ENCODE data around the gene RSKR. TPM values are rescaled to one million over a fixed set of nuclear protein-coding genes. Genes with fewer than 3 reads are reported as not detected.

Gene RSKR
- total RNA-seq, 1 donor from 2014 or later = 26.5 TPM

- H3K27ac ChIP-seq = no peak overlapping the region
- no peak overlapping the region for H3K4me3 ChIP-seq
- H3K9me3 Mint-ChIP-seq = no peaks in the 10 kb centered on the region
- H2AFZ ChIP-seq (replicated peaks) = no peak overlapping the region
- peak overlapping the region; percentile 33 for H3K4me2 ChIP-seq
- peaks cover 24% of the 10 kb centered on the region for H3K4me1 Mint-ChIP-seq
- H3K27me3 Mint-ChIP-seq (ENCODE audit: insufficient read depth, low read depth) = peaks cover 13% of the 10 kb centered on the region
- H3K4me1 ChIP-seq = no peaks in the 10 kb centered on the region
- H3F3A ChIP-seq (ENCODE audit: low read depth) = peaks cover 37% of the 10 kb centered on the region
- no peaks in the 10 kb centered on the region for H3K9me3 ChIP-seq (ENCODE audit: low read depth)
- no peaks in the 10 kb centered on the region for H3K36me3 ChIP-seq
- peaks cover 22% of the 10 kb centered on the region for H4K20me1 ChIP-seq (ENCODE audit: low read depth)
- no peak overlapping the region for H3K27ac Mint-ChIP-seq
- peaks cover 18% of the 10 kb centered on the region for H3K36me3 Mint-ChIP-seq
- no peak overlapping the region for H3K9ac ChIP-seq
- TF ChIP-seq, protein P1, sequence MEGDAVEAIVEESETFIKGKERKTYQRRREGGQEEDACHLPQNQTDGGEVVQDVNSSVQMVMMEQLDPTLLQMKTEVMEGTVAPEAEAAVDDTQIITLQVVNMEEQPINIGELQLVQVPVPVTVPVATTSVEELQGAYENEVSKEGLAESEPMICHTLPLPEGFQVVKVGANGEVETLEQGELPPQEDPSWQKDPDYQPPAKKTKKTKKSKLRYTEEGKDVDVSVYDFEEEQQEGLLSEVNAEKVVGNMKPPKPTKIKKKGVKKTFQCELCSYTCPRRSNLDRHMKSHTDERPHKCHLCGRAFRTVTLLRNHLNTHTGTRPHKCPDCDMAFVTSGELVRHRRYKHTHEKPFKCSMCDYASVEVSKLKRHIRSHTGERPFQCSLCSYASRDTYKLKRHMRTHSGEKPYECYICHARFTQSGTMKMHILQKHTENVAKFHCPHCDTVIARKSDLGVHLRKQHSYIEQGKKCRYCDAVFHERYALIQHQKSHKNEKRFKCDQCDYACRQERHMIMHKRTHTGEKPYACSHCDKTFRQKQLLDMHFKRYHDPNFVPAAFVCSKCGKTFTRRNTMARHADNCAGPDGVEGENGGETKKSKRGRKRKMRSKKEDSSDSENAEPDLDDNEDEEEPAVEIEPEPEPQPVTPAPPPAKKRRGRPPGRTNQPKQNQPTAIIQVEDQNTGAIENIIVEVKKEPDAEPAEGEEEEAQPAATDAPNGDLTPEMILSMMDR (IDR thresholded peaks at IDR 0.05) = peak; percentile 7
- TF ChIP-seq EZH2 (IDR thresholded peaks at IDR 0.05) (no peak), EZH2phosphoT487 (IDR thresholded peaks at IDR 0.05) (no peak)
- peak; percentile 17 for DNase-seq (ENCODE audit: low spot score)
- peaks cover 9% of the 10 kb centered on the region for H3K79me2 ChIP-seq (ENCODE audit: low read depth)
- no peak overlapping the region for H3K4me3 Mint-ChIP-seq
- peaks cover 28% of the 10 kb centered on the region for H3K27me3 ChIP-seq
Observed at GRCh38 chr17:28575126-28575795, 38.7 kb downstream of the RSKR start.

GRCh38 chr17:28574526-28574925, 39.5 kb downstream of the RSKR start:
- Mint-ChIP-seq H3K36me3 (peaks cover 13% of the 10 kb centered on the region), H3K4me3 (no peak overlapping the region), H3K4me1 (peaks cover 30% of the 10 kb centered on the region)

GRCh38 chr17:28573966-28574480, 40.0 kb downstream of the RSKR start:
- Mint-ChIP-seq H3K4me1 (peaks cover 32% of the 10 kb centered on the region), H3K36me3 (peaks cover 8% of the 10 kb centered on the region), H3K27ac (no peak overlapping the region), H3K27me3 (ENCODE audit: insufficient read depth, low read depth) (peaks cover 13% of the 10 kb centered on the region), H3K9me3 (no peaks in the 10 kb centered on the region), H3K4me3 (no peak overlapping the region)
- H3K4me2 ChIP-seq = no peak overlapping the region
- H4K20me1 ChIP-seq (ENCODE audit: low read depth) = peaks cover 28% of the 10 kb centered on the region
- peaks cover 7% of the 10 kb centered on the region for H3K4me1 ChIP-seq
- H3K4me3 ChIP-seq = no peak overlapping the region
- TF ChIP-seq EZH2phosphoT487 (IDR thresholded peaks at IDR 0.05) (no peak), EZH2 (IDR thresholded peaks at IDR 0.05) (no peak)
- TF ChIP-seq, protein P1 (IDR thresholded peaks at IDR 0.05) = no peak
- H3F3A ChIP-seq (ENCODE audit: low read depth) = peaks cover 29% of the 10 kb centered on the region
- H3K27ac ChIP-seq = no peak overlapping the region
- no peak overlapping the region for H2AFZ ChIP-seq (replicated peaks)
- peaks cover 18% of the 10 kb centered on the region for H3K79me2 ChIP-seq (ENCODE audit: low read depth)
- no peaks in the 10 kb centered on the region for H3K36me3 ChIP-seq
- H3K27me3 ChIP-seq = peaks cover 28% of the 10 kb centered on the region
- no peaks in the 10 kb centered on the region for H3K9me3 ChIP-seq (ENCODE audit: low read depth)
- H3K9ac ChIP-seq = no peak overlapping the region
- no peak for DNase-seq (ENCODE audit: low spot score)

More at GRCh38 chr17:28574526-28574925, 39.5 kb downstream of the RSKR start:
- no peak for DNase-seq (ENCODE audit: low spot score)
- Histone ChIP-seq H3K27ac (no peak overlapping the region), H3K9me3 (ENCODE audit: low read depth) (no peaks in the 10 kb centered on the region), H3K4me1 (peaks cover 7% of the 10 kb centered on the region), H3F3A (ENCODE audit: low read depth) (peaks cover 34% of the 10 kb centered on the region), H3K79me2 (ENCODE audit: low read depth) (peaks cover 16% of the 10 kb centered on the region), H2AFZ (replicated peaks) (no peak overlapping the region), H3K27me3 (peaks cover 28% of the 10 kb centered on the region), H3K36me3 (no peaks in the 10 kb centered on the region), H3K4me3 (no peak overlapping the region), H4K20me1 (ENCODE audit: low read depth) (peaks cover 28% of the 10 kb centered on the region), H3K9ac (no peak overlapping the region), H3K4me2 (no peak overlapping the region)
- Mint-ChIP-seq H3K27ac (no peak overlapping the region), H3K9me3 (no peaks in the 10 kb centered on the region), H3K27me3 (ENCODE audit: insufficient read depth, low read depth) (peaks cover 13% of the 10 kb centered on the region)
- no peak for TF ChIP-seq EZH2 (IDR thresholded peaks at IDR 0.05)
- TF ChIP-seq, protein P1 (IDR thresholded peaks at IDR 0.05) = no peak
- no peak for TF ChIP-seq EZH2phosphoT487 (IDR thresholded peaks at IDR 0.05)
